ENCODE measurements around the gene SORT1. TPM values are rescaled to one million over a fixed set of nuclear protein-coding genes. Genes with fewer than 3 reads are reported as not detected.
A peak's percentile ranks its signal among the peaks of the same experiment; 100 is the strongest.

SORT1 gene
- total RNA-seq, 1 experiment from 2014 or later: 47.9 TPM

DNA sequence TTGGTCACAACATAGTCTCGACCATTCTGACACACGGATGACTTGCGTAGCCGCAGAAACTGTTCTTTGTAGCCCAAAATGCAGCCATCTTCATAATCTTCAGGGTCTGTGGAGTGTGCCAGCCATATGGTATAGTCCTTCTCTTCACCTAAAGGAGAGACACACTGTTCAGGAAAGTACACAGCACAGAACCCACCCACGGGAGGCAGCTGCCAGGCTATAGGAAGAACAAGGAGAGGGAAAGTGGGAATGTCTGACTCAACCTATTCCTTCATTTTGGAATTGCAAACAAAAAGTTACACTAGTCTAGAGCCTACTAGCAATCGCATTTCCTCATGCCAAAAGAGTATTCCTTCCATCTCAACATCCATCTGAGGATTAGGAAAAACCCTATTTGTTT is 74.7 kb downstream of the SORT1 start:
- no peak overlapping the region for H3K4me2 ChIP-seq (ENCODE audit: insufficient read depth, insufficient read length, low read length)

More for the DNA sequence above, 74.7 kb downstream of the SORT1 start:
- no peak overlapping the region for H3K23ac ChIP-seq (ENCODE audit: insufficient read length, low read depth, low read length)
- Mint-ChIP-seq H3K36me3 (ENCODE audit: insufficient read depth in 1 of 3, low read depth in 3 of 3) (peaks cover 14 to 77% (median 50%) of the 10 kb centered on the region in 3 experiments; a peak in 6 of 7 replicates), H3K9me3 (no peaks in the 10 kb centered on the region), H3K27ac (peak overlapping the region in 2 of 3 experiments; percentile 23 to 69; a peak in 2 of 7 replicates), H3K4me1 (peaks cover 5% of the 10 kb centered on the region in 2 experiments), H3K4me3 (no peak overlapping the region), H3K27me3 (ENCODE audit: low read depth) (no peaks in the 10 kb centered on the region)
- H4K20me1 ChIP-seq (ENCODE audit: control insufficient read depth, insufficient read depth, insufficient read length): no peaks in the 10 kb centered on the region
- no peaks in the 10 kb centered on the region for H3K9me3 ChIP-seq (ENCODE audit: control insufficient read depth, low read depth, low read length)
- H3K56ac ChIP-seq (ENCODE audit: insufficient read length, low read depth, low read length): no peak overlapping the region
- no peak overlapping the region for H2BK5ac ChIP-seq (ENCODE audit: insufficient read length, low read length)
- no peak overlapping the region for H4K8ac ChIP-seq (replicated peaks; ENCODE audit: insufficient read length, low read depth, low read length)
- H2AK5ac ChIP-seq (ENCODE audit: insufficient read length, low read length): no peak overlapping the region
- H2BK20ac ChIP-seq (ENCODE audit: low read depth, low read length, poor library complexity, severe bottlenecking): no peak overlapping the region
- no peak overlapping the region for H3T11ph ChIP-seq (ENCODE audit: low read length)
- no peaks in the 10 kb centered on the region for H3K27me3 ChIP-seq (ENCODE audit: insufficient read depth, low read length)
- no peak overlapping the region for H2BK12ac ChIP-seq (ENCODE audit: insufficient read length, low read depth, low read length)
- H3K4me1 ChIP-seq (ENCODE audit: insufficient read depth, low read length): no peaks in the 10 kb centered on the region
- H4K5ac ChIP-seq (ENCODE audit: insufficient read length, low read depth, low read length): no peak overlapping the region
- H2BK120ac ChIP-seq (ENCODE audit: low read depth, low read length, poor library complexity, severe bottlenecking): no peak overlapping the region
- no peak overlapping the region for H4K91ac ChIP-seq (ENCODE audit: insufficient read length, low read depth, low read length)
- H3K18ac ChIP-seq (ENCODE audit: insufficient read length, low read depth, low read length): no peak overlapping the region
- TF ChIP-seq, protein P1, sequence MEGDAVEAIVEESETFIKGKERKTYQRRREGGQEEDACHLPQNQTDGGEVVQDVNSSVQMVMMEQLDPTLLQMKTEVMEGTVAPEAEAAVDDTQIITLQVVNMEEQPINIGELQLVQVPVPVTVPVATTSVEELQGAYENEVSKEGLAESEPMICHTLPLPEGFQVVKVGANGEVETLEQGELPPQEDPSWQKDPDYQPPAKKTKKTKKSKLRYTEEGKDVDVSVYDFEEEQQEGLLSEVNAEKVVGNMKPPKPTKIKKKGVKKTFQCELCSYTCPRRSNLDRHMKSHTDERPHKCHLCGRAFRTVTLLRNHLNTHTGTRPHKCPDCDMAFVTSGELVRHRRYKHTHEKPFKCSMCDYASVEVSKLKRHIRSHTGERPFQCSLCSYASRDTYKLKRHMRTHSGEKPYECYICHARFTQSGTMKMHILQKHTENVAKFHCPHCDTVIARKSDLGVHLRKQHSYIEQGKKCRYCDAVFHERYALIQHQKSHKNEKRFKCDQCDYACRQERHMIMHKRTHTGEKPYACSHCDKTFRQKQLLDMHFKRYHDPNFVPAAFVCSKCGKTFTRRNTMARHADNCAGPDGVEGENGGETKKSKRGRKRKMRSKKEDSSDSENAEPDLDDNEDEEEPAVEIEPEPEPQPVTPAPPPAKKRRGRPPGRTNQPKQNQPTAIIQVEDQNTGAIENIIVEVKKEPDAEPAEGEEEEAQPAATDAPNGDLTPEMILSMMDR (conservative IDR thresholded peaks at IDR 0.05): no peak
- H3K9ac ChIP-seq (ENCODE audit: extremely low read depth, insufficient read length, low read length): no peak overlapping the region
- no peak overlapping the region for H3K27ac ChIP-seq (ENCODE audit: insufficient read length, low read depth, low read length)
- H3K79me1 ChIP-seq (ENCODE audit: insufficient read depth, low read depth, low read length, poor library complexity, severe bottlenecking): no peaks in the 10 kb centered on the region
- H3K14ac ChIP-seq (ENCODE audit: insufficient read depth, low read length): no peak overlapping the region
- H3K79me2 ChIP-seq (ENCODE audit: insufficient read depth, low read length): no peaks in the 10 kb centered on the region
- no CpG with 5 or more reads among the region's 6 CpGs for WGBS (ENCODE audit: extremely low coverage, insufficient read length, low lambda C conversion rate)
- H3K4ac ChIP-seq (ENCODE audit: low read depth, low read length): no peak overlapping the region
- no peak overlapping the region for H2BK15ac ChIP-seq (ENCODE audit: low read depth, low read length)
- no peaks in the 10 kb centered on the region for H3K23me2 ChIP-seq (ENCODE audit: insufficient read length, low read depth, low read length, poor library complexity, severe bottlenecking)
- no peak for DNase-seq
- no peak overlapping the region for H2AFZ ChIP-seq (ENCODE audit: low read length)
